ENCODE measurements around the gene PTPN14.
A peak's percentile ranks its signal among the peaks of the same experiment; 100 is the strongest.

The PTPN14 gene

GRCh38 chr1:214440219-214440965 is 111.0 kb downstream of the PTPN14 start:
- no peak overlapping the region for H3K4me3 ChIP-seq (ENCODE audit: low read depth, low read length)
- no peaks in the 10 kb centered on the region for H3K36me3 ChIP-seq (ENCODE audit: control insufficient read depth in 2 of 2, insufficient read depth in 1 of 2, low read length in 2 of 2)
- POLR2A ChIA-PET: no interaction called here
- peaks cover 25% of the 10 kb centered on the region for H3K4me1 ChIP-seq (ENCODE audit: control insufficient read depth, insufficient read depth, low read length)
- peak overlapping the region; percentile 89 for H3K27ac ChIP-seq (ENCODE audit: extremely low read depth, low read depth, low read length)
- CTCF ChIA-PET: interaction anchor here (0.8 to 1.3 kb wide), 3 partner anchors 73 to 109 kb away, joined by 3 to 4 read pairs (median 3); no protein-coding TSS in a partner anchor
- no peaks in the 10 kb centered on the region for H3K9me3 ChIP-seq (ENCODE audit: control insufficient read depth, insufficient read depth, low read depth, low read length)
- TF ChIP-seq PRDM6 (tag by site-specific recombination; IDR thresholded peaks at IDR 0.05) (peak; percentile 85), ZNF221 (tag by site-specific recombination; IDR thresholded peaks at IDR 0.05; ENCODE audit: borderline replicate concordance) (no peak), MZF1 (tag by site-specific recombination; IDR thresholded peaks at IDR 0.05; ENCODE audit: borderline replicate concordance) (no peak; the same call in 1 of the 2 replicates), ZFP37 (tag by site-specific recombination; IDR thresholded peaks at IDR 0.05) (no peak), ZBTB20 (tag by site-specific recombination; IDR thresholded peaks at IDR 0.05) (peak; percentile 39), HOXC10 (CRISPR knock-in tag; IDR thresholded peaks at IDR 0.05) (no peak), ZNF366 (tag by site-specific recombination; conservative IDR thresholded peaks at IDR 0.05) (no peak), KLF16 (tag by site-specific recombination; IDR thresholded peaks at IDR 0.05) (no peak), ZNF624 (tag by site-specific recombination; IDR thresholded peaks at IDR 0.05) (no peak), ZBTB1 (tag by site-specific recombination; IDR thresholded peaks at IDR 0.05) (no peak), HOXD13 (CRISPR knock-in tag; IDR thresholded peaks at IDR 0.05; ENCODE audit: borderline replicate concordance) (no peak), ZNF529 (tag by site-specific recombination; IDR thresholded peaks at IDR 0.05; ENCODE audit: insufficient replicate concordance) (no peak), EGR2 (tag by site-specific recombination; IDR thresholded peaks at IDR 0.05; ENCODE audit: low read depth) (no peak), FEZF1 (tag by site-specific recombination; IDR thresholded peaks at IDR 0.05) (peak; percentile 65), ZNF175 (tag by site-specific recombination; IDR thresholded peaks at IDR 0.05) (no peak), SALL2 (tag by site-specific recombination; IDR thresholded peaks at IDR 0.05; ENCODE audit: borderline replicate concordance) (no peak), ZBTB7A (tag by site-specific recombination; IDR thresholded peaks at IDR 0.05; ENCODE audit: low read depth) (no peak), PRDM4 (tag by site-specific recombination; IDR thresholded peaks at IDR 0.05) (no peak), ZFP3 (tag by site-specific recombination; IDR thresholded peaks at IDR 0.05; ENCODE audit: low read depth) (no peak), ATF2 (tag by site-specific recombination; IDR thresholded peaks at IDR 0.05; ENCODE audit: low read depth) (no peak), WT1 (tag by site-specific recombination; IDR thresholded peaks at IDR 0.05) (peak; percentile 47; the same call in 1 of the 2 replicates), GFI1B (tag by site-specific recombination; IDR thresholded peaks at IDR 0.05) (no peak), ZNF707 (tag by site-specific recombination; IDR thresholded peaks at IDR 0.05) (no peak)
- TF ChIP-seq, protein P1, sequence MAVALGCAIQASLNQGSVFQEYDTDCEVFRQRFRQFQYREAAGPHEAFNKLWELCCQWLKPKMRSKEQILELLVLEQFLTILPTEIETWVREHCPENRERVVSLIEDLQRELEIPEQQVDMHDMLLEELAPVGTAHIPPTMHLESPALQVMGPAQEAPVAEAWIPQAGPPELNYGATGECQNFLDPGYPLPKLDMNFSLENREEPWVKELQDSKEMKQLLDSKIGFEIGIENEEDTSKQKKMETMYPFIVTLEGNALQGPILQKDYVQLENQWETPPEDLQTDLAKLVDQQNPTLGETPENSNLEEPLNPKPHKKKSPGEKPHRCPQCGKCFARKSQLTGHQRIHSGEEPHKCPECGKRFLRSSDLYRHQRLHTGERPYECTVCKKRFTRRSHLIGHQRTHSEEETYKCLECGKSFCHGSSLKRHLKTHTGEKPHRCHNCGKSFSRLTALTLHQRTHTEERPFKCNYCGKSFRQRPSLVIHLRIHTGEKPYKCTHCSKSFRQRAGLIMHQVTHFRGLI (tag by site-specific recombination; IDR thresholded peaks at IDR 0.05): no peak
- TF ChIP-seq, protein P2, sequence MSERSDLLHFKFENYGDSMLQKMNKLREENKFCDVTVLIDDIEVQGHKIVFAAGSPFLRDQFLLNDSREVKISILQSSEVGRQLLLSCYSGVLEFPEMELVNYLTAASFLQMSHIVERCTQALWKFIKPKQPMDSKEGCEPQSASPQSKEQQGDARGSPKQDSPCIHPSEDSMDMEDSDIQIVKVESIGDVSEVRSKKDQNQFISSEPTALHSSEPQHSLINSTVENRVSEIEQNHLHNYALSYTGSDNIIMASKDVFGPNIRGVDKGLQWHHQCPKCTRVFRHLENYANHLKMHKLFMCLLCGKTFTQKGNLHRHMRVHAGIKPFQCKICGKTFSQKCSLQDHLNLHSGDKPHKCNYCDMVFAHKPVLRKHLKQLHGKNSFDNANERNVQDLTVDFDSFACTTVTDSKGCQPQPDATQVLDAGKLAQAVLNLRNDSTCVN (tag by site-specific recombination; optimal IDR thresholded peaks at IDR 0.05): no peak
- TF ChIP-seq, protein P3, sequence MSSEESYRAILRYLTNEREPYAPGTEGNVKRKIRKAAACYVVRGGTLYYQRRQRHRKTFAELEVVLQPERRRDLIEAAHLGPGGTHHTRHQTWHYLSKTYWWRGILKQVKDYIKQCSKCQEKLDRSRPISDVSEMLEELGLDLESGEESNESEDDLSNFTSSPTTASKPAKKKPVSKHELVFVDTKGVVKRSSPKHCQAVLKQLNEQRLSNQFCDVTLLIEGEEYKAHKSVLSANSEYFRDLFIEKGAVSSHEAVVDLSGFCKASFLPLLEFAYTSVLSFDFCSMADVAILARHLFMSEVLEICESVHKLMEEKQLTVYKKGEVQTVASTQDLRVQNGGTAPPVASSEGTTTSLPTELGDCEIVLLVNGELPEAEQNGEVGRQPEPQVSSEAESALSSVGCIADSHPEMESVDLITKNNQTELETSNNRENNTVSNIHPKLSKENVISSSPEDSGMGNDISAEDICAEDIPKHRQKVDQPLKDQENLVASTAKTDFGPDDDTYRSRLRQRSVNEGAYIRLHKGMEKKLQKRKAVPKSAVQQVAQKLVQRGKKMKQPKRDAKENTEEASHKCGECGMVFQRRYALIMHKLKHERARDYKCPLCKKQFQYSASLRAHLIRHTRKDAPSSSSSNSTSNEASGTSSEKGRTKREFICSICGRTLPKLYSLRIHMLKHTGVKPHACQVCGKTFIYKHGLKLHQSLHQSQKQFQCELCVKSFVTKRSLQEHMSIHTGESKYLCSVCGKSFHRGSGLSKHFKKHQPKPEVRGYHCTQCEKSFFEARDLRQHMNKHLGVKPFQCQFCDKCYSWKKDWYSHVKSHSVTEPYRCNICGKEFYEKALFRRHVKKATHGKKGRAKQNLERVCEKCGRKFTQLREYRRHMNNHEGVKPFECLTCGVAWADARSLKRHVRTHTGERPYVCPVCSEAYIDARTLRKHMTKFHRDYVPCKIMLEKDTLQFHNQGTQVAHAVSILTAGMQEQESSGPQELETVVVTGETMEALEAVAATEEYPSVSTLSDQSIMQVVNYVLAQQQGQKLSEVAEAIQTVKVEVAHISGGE (tag by site-specific recombination; conservative IDR thresholded peaks at IDR 0.05; ENCODE audit: low read depth): no peak

Measured in HEK293 (cell line).